T-helper 17 cell (primary cell): ENCODE measurements around the gene C9orf78. TPM values are rescaled to one million over a fixed set of nuclear protein-coding genes. Genes with fewer than 3 reads are reported as not detected.

ENCODE experiments used
- ATAC-seq: fragments of 150-1000 bp; cut with Tn5 transposase; 2 replicates; pipeline ENCODE4 v1.10.0; 2021; ENCODE audit warnings: mild to moderate bottlenecking, moderate library complexity
- DNase-seq, 3 donors: peaks; one replicate each; pipeline versions ENCODE4 v3.0.0 to v3.0.0-alpha.2; 2020 to 2021
- H3K9me3 ChIP-seq: one replicate; pipeline ENCODE4 v1.7.0; 2013; ENCODE audit warnings: low read length, mild to moderate bottlenecking; ENCODE audit not compliant: control insufficient read depth, poor library complexity, severe bottlenecking
- H3K27ac Mint-ChIP-seq: one replicate; pipeline ENCODE4 v1.8.0; 2022; ENCODE audit warnings: mild to moderate bottlenecking, moderate library complexity, mixed read lengths
- H3K27me3 Mint-ChIP-seq: one replicate; pipeline ENCODE4 v1.8.0; 2022; ENCODE audit warnings: mixed read lengths
- H3K36me3 Mint-ChIP-seq: one replicate; pipeline ENCODE4 v1.8.0; 2022; ENCODE audit warnings: low read depth, mixed read lengths
- H3K4me1 Mint-ChIP-seq: one replicate; pipeline ENCODE4 v1.8.0; 2022; ENCODE audit warnings: mild to moderate bottlenecking, mixed read lengths
- H3K4me3 Mint-ChIP-seq: one replicate; pipeline ENCODE4 v1.8.0; 2022; ENCODE audit warnings: mild to moderate bottlenecking, moderate library complexity, mixed read lengths
- total RNA-seq, 4 donors: library from RNA in 2 of 4; stranded (reverse) in 2 of 4; gene quantifications; one replicate each; pipeline ENCODE4 v1.2.3 and lab custom pipeline; 2022 to 2026

Gene C9orf78
- total RNA-seq, 2 donors from 2014 or later, result 96.2 to 111 TPM

DNA sequence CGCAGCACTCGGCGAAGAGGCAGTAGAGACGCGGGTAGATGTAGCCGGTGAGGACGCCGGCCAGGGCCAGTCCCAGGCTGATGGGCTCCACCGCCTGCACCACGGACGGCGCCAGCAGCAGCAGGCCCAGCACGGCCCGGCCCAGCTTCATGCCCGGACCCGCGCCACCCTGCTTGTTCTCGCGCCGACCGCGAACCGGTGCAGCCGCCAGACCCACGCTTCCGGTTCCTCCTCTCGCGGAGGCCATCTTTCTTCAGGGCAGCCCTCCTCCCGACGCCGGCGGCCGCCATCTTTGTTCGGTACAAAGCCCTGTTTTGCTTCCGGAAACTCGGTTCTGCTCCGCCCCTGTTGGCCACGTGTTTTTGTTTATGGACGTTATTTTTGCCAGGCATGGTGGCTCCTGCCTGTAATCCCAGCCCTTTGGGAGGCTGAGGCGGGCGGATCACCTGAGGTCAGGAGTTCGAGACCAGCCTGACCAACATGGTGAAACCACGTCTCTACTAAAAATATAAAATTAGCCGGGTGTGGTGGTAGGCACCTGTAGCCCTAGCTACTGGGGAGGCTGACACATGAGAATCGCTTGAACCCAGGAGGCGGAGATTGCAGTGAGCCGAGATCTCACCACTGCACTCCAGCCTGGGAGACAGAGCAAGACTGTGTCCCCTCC lies 11.0 kb downstream of the C9orf78 start, which contains the start of gene TOR1A:
Gene TOR1A, minus strand, starts transcription at position 202 of the 667 bp plus-strand sequence. Its CDS starts 51 bp downstream, at position 151.
- peak; percentile 96 for ATAC-seq
- peak within 1 kb of the TSS; percentile 70 for H3K27ac Mint-ChIP-seq
- H3K36me3 Mint-ChIP-seq, result no peaks in the 10 kb centered on the region
- H3K4me1 Mint-ChIP-seq, result peaks cover 13% of the 10 kb centered on the region
- H3K27me3 Mint-ChIP-seq, result no peaks in the 10 kb centered on the region
- no peaks in the 10 kb centered on the region for H3K9me3 ChIP-seq
- peak within 1 kb of the TSS; percentile 92 for H3K4me3 Mint-ChIP-seq
- DNase-seq, result peak; percentile 80 to 85 (median 84)

DNA sequence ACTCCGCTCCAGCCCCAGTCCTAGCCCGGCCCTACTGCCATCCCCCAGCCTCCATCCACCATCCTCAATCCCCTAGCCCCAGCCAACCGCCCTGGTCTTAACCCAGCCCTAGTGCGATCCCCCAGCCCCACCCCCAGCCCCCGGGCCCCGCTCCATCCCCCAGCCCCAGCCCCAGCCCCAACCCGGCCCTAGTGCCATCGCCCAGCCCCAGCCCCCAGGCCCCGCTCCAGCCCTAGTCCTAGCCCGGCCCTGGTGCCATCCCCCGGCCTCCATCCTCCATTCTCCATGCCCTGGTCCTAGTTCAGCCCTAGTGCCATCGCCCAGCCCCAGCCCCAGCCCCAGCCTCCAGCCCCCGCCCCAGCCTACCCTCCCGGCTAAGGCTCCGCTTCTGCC lies 11.5 kb downstream of the C9orf78 start:
- Mint-ChIP-seq H3K4me1 (peaks cover 14% of the 10 kb centered on the region), H3K4me3 (peak overlapping the region; percentile 92), H3K27ac (peak overlapping the region; percentile 70), H3K36me3 (no peaks in the 10 kb centered on the region), H3K27me3 (no peaks in the 10 kb centered on the region)
- ATAC-seq (peak; percentile 13), DNase-seq (no peak)
- H3K9me3 ChIP-seq, result no peaks in the 10 kb centered on the region

DNA sequence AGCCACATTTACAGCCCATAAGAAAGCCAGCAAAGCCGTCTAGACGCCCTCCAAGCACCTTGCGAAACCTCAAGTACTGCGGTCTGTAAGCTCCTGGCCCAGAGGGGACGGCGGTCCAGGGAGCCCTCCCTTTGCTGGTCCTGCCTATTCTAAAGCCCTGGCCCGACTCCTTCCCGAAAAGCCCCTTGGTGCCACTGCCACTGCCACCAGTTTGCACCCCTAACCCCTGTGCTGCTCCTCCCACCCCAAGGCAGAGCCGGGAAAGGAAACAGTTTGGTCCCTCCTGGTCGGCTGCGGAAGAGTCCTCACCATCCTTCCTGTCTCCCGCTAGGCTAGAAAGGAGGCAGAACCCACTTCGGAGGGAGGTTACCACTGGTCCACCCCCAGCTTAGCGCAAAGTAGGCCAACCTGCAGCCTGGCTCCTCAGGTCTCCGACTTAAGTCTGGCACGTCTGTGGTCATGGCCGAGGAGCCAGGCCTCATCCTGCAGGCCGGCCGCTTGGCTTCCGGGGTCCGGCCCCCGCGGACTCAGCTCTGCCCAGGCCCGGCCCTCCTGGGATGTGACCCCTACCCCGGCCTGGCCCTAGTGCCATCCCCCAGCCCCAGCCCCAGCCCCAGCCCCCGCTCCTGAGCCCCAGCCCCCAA lies 12.1 kb downstream of the C9orf78 start:
- H3K9me3 ChIP-seq, result no peaks in the 10 kb centered on the region

DNA sequence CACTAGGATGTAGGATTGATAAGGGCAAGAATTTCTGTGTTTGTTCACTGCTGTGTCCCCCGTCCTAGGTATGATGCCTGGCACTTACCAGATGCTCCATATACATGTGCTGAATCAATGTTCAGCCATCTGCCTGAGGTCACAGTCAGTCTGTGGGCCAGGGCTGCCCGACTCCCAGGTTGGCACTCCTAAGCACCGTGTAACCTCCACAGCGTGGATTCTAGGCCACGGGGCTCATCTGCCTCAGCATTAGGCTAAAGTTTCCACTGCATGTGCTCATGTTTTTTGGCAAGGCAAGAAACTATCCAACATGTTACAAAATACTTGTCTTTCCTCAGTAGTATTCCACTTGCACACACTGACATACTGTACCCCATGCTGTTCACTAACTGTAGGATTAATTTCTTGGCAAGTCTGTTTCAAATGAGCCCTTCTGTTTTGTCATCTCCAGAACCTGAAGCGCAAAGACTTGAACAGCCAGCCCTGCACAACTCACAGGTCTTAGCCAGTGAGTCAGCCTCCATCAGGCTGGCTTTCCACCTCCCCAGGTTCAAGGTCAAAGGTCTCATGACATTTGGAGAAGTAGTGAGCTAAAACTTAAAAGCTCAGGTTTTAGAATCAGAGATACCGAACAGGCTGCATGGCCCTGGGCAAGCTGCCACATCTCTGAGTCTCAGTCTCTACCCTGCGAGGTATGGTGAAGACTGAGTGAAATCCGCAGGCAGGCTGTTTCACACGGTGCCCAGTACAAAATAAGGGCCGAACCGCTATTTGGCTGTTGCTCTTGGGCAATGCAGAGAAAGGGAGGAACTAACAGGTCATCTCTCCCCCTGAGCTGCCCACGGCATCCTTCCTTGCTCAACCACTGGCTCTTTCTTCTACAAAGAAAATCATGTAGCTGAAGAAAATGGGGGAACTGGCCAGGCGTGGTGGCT lies 18.3 kb downstream of the C9orf78 start:
- Mint-ChIP-seq H3K36me3 (peaks cover 5% of the 10 kb centered on the region), H3K27ac (peak overlapping the region; percentile 56), H3K4me1 (peaks cover 9% of the 10 kb centered on the region), H3K4me3 (no peak overlapping the region), H3K27me3 (no peaks in the 10 kb centered on the region)
- DNase-seq (no peak), ATAC-seq (no peak)
- H3K9me3 ChIP-seq, result no peaks in the 10 kb centered on the region

More for the DNA sequence above, 12.1 kb downstream of the C9orf78 start:
- peaks cover 14% of the 10 kb centered on the region for H3K4me1 Mint-ChIP-seq
- peak overlapping the region; percentile 92 for H3K4me3 Mint-ChIP-seq
- no peaks in the 10 kb centered on the region for H3K36me3 Mint-ChIP-seq
- ATAC-seq (no peak), DNase-seq (no peak)
- H3K27me3 Mint-ChIP-seq, result no peaks in the 10 kb centered on the region
- H3K27ac Mint-ChIP-seq, result peak overlapping the region; percentile 70

DNA sequence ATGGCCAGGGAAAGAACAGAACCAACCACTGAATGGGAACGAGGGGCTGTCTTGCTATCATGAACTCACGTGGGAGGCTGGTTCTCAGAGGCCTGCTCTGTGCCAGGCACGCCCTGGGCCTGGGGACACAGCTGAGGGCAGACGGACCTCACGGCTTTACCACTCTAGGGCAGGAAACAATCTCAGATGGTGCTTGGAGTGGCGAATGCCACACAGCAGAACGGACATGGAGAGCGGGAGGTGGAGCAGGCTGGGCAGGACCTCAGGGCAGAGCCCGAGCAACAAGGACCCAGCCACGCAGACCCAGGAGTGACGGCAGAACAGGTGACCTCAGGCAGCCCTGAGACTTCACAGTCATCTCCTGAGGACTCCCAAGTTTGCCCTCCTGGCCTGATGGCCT lies 19.8 kb downstream of the C9orf78 start:
- Mint-ChIP-seq H3K27ac (no peak overlapping the region), H3K36me3 (peaks cover 5% of the 10 kb centered on the region), H3K4me3 (no peak overlapping the region), H3K27me3 (no peaks in the 10 kb centered on the region), H3K4me1 (peaks cover 11% of the 10 kb centered on the region)
- ATAC-seq, result no peak
- DNase-seq, result no peak
- H3K9me3 ChIP-seq, result no peaks in the 10 kb centered on the region

DNA sequence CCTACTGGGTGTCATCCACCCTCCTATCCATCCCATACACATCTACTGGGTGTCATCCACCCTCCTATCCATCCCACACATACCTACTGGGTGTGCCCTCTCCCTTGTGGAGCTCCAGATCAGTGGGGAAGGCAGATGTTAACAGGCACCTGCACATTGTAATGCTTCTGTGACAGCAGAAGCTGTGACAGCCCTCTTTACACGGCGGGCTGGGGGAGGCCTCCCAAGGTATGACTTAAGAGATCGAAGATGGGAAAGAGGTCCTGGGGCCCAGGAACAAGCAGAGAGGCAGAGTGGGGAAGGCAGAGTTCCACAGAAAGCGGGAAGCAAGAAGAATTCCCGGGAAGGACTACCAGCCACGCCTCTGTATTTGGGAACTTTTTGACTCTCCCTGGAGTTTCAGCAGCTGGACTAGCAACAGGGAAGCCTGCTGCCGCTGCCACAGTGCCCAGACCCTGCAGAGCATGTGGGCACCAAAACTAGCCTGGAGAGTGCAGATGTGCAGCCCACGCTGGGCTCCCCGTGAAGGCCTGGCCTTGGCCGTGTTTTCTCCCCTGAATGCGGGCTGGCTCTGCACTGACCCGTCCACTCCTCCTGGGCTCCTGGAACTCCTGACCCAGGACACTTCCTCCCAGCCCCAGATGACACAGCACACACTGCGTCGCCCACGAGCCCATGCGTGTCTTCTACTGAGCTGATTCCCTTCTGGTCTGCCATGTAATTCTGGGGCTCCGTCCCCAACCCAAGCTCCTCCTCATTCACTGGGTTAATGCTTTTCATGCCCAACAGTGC lies 20.4 kb downstream of the C9orf78 start:
- H3K4me3 Mint-ChIP-seq, result peak overlapping the region; percentile 19
- H3K27me3 Mint-ChIP-seq, result no peaks in the 10 kb centered on the region
- no peak for ATAC-seq
- H3K27ac Mint-ChIP-seq, result no peak overlapping the region
- peaks cover 5% of the 10 kb centered on the region for H3K36me3 Mint-ChIP-seq
- H3K9me3 ChIP-seq, result no peaks in the 10 kb centered on the region
- no peak for DNase-seq
- H3K4me1 Mint-ChIP-seq, result peaks cover 11% of the 10 kb centered on the region

DNA sequence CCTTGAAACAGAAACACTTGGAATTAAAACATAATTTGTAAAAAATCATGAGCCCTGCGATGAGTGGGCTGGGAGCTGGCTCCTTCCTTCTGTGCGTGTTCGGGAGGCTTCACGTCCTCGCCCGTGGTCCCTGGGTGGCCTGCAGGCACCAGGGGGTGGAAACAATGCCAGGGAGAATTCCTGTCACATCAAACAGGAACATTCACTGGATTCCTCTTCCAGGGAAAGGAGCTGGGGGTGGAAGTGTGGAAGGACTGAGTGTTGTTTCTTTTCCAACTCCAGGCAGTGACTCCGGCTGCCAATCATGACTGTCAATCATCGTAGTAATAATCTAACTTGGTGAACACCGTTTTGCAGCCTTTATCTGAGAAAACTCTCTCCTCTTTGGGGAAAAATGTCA lies 21.4 kb downstream of the C9orf78 start:
- Mint-ChIP-seq H3K4me1 (peaks cover 9% of the 10 kb centered on the region), H3K27me3 (no peaks in the 10 kb centered on the region), H3K36me3 (peaks cover 5% of the 10 kb centered on the region), H3K27ac (no peak overlapping the region), H3K4me3 (no peak overlapping the region)
- DNase-seq, result no peak
- ATAC-seq, result no peak
- H3K9me3 ChIP-seq, result no peaks in the 10 kb centered on the region

DNA sequence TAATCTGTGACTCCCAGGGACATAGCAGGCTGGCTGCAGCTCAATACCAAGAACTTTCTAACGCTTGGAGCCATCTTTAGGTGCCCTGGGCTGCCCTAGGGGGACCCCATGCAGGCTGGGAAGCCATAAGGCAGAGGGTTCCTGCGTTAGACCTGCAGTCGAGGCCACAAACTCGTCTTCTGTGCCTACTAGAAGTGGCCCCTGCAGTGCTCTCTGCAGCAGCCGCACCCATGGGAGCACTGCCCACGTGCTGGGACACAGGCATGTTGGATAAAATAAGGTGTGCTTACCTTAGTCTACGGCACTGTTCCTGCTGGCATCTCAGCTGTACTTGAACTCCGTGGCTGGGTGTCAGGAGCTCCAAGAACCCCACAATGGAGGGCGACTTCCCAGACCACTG lies 22.7 kb downstream of the C9orf78 start:
- Mint-ChIP-seq H3K4me3 (no peak overlapping the region), H3K27ac (peak overlapping the region; percentile 74), H3K36me3 (peaks cover 5% of the 10 kb centered on the region), H3K27me3 (no peaks in the 10 kb centered on the region), H3K4me1 (peaks cover 9% of the 10 kb centered on the region)
- no peak for ATAC-seq
- no peak for DNase-seq
- H3K9me3 ChIP-seq, result no peaks in the 10 kb centered on the region

DNA sequence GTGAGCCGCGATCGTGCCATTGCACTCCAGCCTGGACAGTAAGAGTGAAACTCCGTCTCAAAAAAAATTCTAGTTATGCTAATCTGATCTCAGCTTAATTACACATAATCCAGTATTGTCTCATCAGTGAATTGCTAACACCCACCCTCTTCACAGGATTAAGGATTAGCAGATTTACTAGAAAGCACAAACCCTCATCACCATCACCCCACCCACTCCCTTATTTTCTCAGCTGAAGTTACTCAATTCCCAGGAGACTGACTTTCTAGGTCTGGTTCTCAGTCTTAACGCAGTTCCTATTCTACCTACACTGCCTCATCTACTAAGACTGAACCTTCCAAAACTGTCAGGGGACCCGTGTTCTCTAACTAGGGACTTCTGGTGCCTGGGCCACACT lies 23.1 kb downstream of the C9orf78 start:
- Mint-ChIP-seq H3K27ac (peak overlapping the region; percentile 74), H3K4me1 (peaks cover 9% of the 10 kb centered on the region), H3K4me3 (no peak overlapping the region), H3K27me3 (no peaks in the 10 kb centered on the region), H3K36me3 (peaks cover 5% of the 10 kb centered on the region)
- DNase-seq (no peak), ATAC-seq (no peak)
- H3K9me3 ChIP-seq, result no peaks in the 10 kb centered on the region

DNA sequence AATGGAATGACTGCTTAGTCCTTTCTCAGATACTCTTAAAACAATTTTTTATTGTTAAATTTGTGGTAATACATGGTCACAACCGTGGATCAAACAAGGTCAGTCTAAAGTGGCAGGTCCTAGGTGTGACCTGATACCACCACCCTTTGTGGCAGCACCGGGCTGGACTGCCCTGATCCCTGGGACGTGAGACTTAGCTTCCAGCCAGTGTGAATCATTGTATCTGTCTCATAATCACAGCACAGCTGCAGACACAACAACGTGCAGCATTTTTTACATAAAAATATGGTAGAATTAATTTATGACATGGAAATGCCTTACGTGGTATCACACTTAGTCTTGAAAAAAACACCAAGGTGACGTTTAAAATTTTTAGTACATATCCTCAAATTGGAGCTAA lies 24.3 kb downstream of the C9orf78 start:
- H3K27me3 Mint-ChIP-seq, result no peaks in the 10 kb centered on the region
- ATAC-seq, result no peak
- DNase-seq, result no peak
- no peaks in the 10 kb centered on the region for H3K9me3 ChIP-seq
- no peak overlapping the region for H3K27ac Mint-ChIP-seq
- H3K4me1 Mint-ChIP-seq, result peaks cover 10% of the 10 kb centered on the region
- no peak overlapping the region for H3K4me3 Mint-ChIP-seq
- peaks cover under 1% of the 10 kb centered on the region for H3K36me3 Mint-ChIP-seq

DNA sequence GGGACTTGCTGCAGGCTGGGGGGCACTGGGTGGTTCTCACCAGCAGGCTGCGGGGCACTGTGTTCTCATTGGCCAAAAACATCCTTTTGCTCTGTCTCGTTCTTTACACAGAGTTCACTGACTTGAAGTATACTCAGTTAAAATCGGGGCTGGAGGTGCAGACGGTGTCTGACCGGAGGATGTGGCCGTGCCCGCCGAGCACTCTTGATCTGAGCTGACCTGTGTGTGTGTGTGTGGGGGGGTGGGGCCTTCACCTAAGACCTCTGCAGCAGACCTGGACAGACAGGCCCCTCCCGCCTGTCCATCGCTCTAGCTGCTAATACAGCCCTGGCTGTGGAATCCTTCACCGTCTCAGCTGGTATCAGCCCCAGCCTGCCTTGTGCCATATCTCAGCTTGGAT lies 25.0 kb downstream of the C9orf78 start:
- H3K4me3 Mint-ChIP-seq, result no peak overlapping the region
- DNase-seq (no peak), ATAC-seq (no peak)
- H3K27ac Mint-ChIP-seq, result no peak overlapping the region
- no peaks in the 10 kb centered on the region for H3K36me3 Mint-ChIP-seq
- peaks cover 13% of the 10 kb centered on the region for H3K4me1 Mint-ChIP-seq
- H3K27me3 Mint-ChIP-seq, result no peaks in the 10 kb centered on the region
- H3K9me3 ChIP-seq, result no peaks in the 10 kb centered on the region

DNA sequence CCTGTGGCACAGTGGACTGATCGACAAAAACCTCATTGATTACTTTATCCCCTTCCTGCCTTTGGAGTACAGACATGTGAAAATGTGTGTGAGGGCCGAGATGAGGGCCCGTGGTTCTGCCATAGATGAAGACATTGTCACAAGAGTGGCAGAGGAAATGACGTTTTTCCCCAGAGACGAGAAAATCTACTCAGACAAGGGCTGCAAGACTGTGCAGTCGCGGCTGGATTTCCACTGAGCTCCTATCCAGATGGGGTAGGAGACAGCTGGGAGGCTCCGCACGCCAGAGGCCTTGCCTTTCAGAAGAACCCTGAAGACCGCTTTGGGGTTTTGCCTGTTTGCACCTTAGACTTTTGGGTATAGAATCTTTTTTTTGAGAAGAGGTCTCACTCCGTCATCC lies 25.7 kb downstream of the C9orf78 start:
- DNase-seq (no peak), ATAC-seq (no peak)
- Mint-ChIP-seq H3K4me3 (no peak overlapping the region), H3K36me3 (no peaks in the 10 kb centered on the region), H3K27me3 (no peaks in the 10 kb centered on the region), H3K27ac (no peak overlapping the region), H3K4me1 (peaks cover 15% of the 10 kb centered on the region)
- H3K9me3 ChIP-seq, result no peaks in the 10 kb centered on the region
